Esophagus muscularis mucosa (tissue), 4 donors: Measurements from ENCODE around the gene ZNF674.
A peak's percentile ranks its signal among the peaks of the same experiment; 100 is the strongest.

Source experiments
- CTCF ChIP-seq, 3 experiments: fragments of 200-600 bp in 2 of 3; fragments of 450-650 bp in 1 of 3; sonication (generic) in 2 of 3; IDR thresholded peaks; one replicate each; pipeline ENCODE4 v1.5.1; 2017 to 2019; ENCODE audit warnings: antibody characterized with exemption in 3 of 3, mild to moderate bottlenecking in 2 of 3, moderate library complexity in 1 of 3
- EP300 ChIP-seq: sonication (generic); formaldehyde crosslinking; IDR thresholded peaks from one replicate; pipeline ENCODE4 v1.6.1; 2017; ENCODE audit warnings: antibody characterized with exemption
- POLR2A ChIP-seq: fragments of 450-650 bp; IDR thresholded peaks from one replicate; pipeline ENCODE4 v1.6.1; 2017; ENCODE audit warnings: antibody characterized with exemption, moderate library complexity, mild to moderate bottlenecking, low read depth
- POLR2AphosphoS5 ChIP-seq, 2 donors: sonication (generic); formaldehyde crosslinking; IDR thresholded peaks; one replicate each; pipeline ENCODE4 v1.6.1; 2017; ENCODE audit warnings: antibody characterized with exemption in 2 of 2

DNA sequence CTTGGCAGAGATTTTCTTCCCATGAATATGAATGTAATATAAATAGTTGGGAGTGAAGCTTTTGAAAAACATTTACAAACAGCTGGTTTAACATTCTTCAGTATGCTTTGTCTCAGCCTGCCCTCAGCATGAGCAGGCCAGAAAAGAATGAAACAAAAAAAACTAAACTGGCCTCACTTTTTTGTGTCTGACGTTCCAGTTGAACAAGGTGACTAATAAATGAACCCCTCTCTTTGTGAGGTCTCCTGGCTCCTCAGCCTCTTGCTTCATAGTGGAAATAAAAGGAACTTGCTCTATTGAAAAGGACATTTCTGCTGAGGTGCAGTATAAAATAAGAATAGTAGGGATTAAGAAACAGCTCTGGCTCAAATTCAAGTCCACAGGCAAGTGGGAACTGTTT lies 37.7 kb upstream of the ZNF674 start:
- no peak for TF ChIP-seq CTCF (IDR thresholded peaks at IDR 0.05)
- peak in 1 of 2 donors; percentile 23 for TF ChIP-seq POLR2AphosphoS5 (IDR thresholded peaks at IDR 0.05)
- no peak for TF ChIP-seq POLR2A
- TF ChIP-seq EP300: no peak
